Neuronal stem cell (in vitro differentiated cells): Measurements from ENCODE around the gene PER2.

ENCODE experiments used
- DNase-seq: peaks from one replicate; pipeline ENCODE4 v3.0.0-alpha.2; 2013; ENCODE audit warnings: low spot score
- H2AFZ ChIP-seq: one replicate; pipeline ENCODE4 v1.6.1; 2013; ENCODE audit warnings: mild to moderate bottlenecking, low read length, inconsistent platforms
- H2AK5ac ChIP-seq: 2 replicates; pipeline ENCODE4 v1.6.1; 2013; ENCODE audit warnings: low read depth, mild to moderate bottlenecking, inconsistent platforms, low read length, moderate library complexity, mixed read lengths
- H2BK120ac ChIP-seq: 2 replicates; pipeline ENCODE4 v1.6.1; 2013; ENCODE audit warnings: low read depth, mild to moderate bottlenecking, inconsistent platforms, low read length, moderate library complexity, mixed read lengths
- H2BK12ac ChIP-seq: one replicate; pipeline ENCODE4 v1.6.1; 2013; ENCODE audit warnings: low read length, inconsistent platforms
- H2BK15ac ChIP-seq: 2 replicates; pipeline ENCODE4 v1.6.1; 2013; ENCODE audit warnings: mild to moderate bottlenecking, low read length, inconsistent platforms, mixed read lengths
- H2BK5ac ChIP-seq: one replicate; pipeline ENCODE4 v1.6.1; 2013; ENCODE audit warnings: inconsistent platforms, mild to moderate bottlenecking, low read length, moderate library complexity
- H3K14ac ChIP-seq: one replicate; pipeline ENCODE4 v1.6.1; 2013; ENCODE audit warnings: low read length, inconsistent platforms
- H3K18ac ChIP-seq: 2 replicates; pipeline ENCODE4 v1.6.1; 2013; ENCODE audit warnings: low read length, inconsistent platforms
- H3K23ac ChIP-seq: 2 replicates; pipeline ENCODE4 v1.6.1; 2013; ENCODE audit warnings: low read depth, mild to moderate bottlenecking, mixed read lengths, low read length, inconsistent platforms; ENCODE audit not compliant: poor library complexity
- H3K27ac ChIP-seq: replicated peaks from 3 replicates; pipeline ENCODE4 v1.5.1; 2013; ENCODE audit warnings: low read length, inconsistent platforms
- H3K27me3 ChIP-seq, 3 experiments: 2 replicates each; pipeline ENCODE4 v1.6.1; 2013; ENCODE audit warnings: low read length in 3 of 3, mild to moderate bottlenecking in 2 of 3, inconsistent platforms in 1 of 3, low read depth in 1 of 3, mixed read lengths in 1 of 3, moderate library complexity in 1 of 3; ENCODE audit not compliant: control insufficient read depth in 3 of 3, insufficient read depth in 3 of 3
- H3K36me3 ChIP-seq, 2 donors: replicated peaks in 1 of 2; 2 replicates each; pipeline ENCODE4 v1.6.1; 2013; ENCODE audit warnings: low read length in 2 of 2; ENCODE audit not compliant: control insufficient read depth in 2 of 2, insufficient read depth in 2 of 2
- H3K4ac ChIP-seq: 2 replicates; pipeline ENCODE4 v1.6.1; 2013; ENCODE audit warnings: inconsistent platforms, mild to moderate bottlenecking, low read length, moderate library complexity
- H3K4me1 ChIP-seq, 2 donors: 1 replicate in 1 of 2; 2 replicates in 1 of 2; pipeline ENCODE4 v1.6.1; 2013; ENCODE audit warnings: low read length in 2 of 2, low read depth in 1 of 2; ENCODE audit not compliant: control insufficient read depth in 2 of 2, insufficient read depth in 1 of 2
- H3K4me2 ChIP-seq: one replicate; pipeline ENCODE4 v1.6.1; 2013; ENCODE audit warnings: mild to moderate bottlenecking, low read length, inconsistent platforms; ENCODE audit not compliant: insufficient read depth, poor library complexity, severe bottlenecking
- H3K4me3 ChIP-seq, 2 donors: 2 replicates each; pipeline ENCODE4 v1.5.1; 2013; ENCODE audit warnings: low read length in 2 of 2, mild to moderate bottlenecking in 2 of 2, inconsistent platforms in 1 of 2, moderate library complexity in 1 of 2
- H3K79me1 ChIP-seq: one replicate; pipeline ENCODE4 v1.6.1; 2013; ENCODE audit warnings: low read depth, mild to moderate bottlenecking, inconsistent platforms, low read length, moderate library complexity
- H3K9ac ChIP-seq: one replicate; pipeline ENCODE4 v1.6.1; 2013; ENCODE audit warnings: mild to moderate bottlenecking, low read depth, low read length, inconsistent platforms; ENCODE audit not compliant: poor library complexity
- H3K9me3 ChIP-seq, 2 donors: replicated peaks in 1 of 2; 2 replicates each; pipeline versions ENCODE3 to v1.6.1; 2013; ENCODE audit warnings: low read length in 2 of 2, mild to moderate bottlenecking in 2 of 2, inconsistent platforms in 1 of 2, low read depth in 1 of 2, mixed read lengths in 1 of 2, moderate library complexity in 1 of 2; ENCODE audit not compliant: control insufficient read depth in 2 of 2, insufficient read depth in 1 of 2
- H4K8ac ChIP-seq: one replicate; pipeline ENCODE4 v1.6.1; 2013; ENCODE audit warnings: low read depth, mild to moderate bottlenecking, inconsistent platforms, low read length, moderate library complexity
- H4K91ac ChIP-seq: one replicate; pipeline ENCODE4 v1.6.1; 2013; ENCODE audit warnings: low read length, low read depth, mild to moderate bottlenecking, inconsistent platforms; ENCODE audit not compliant: poor library complexity
- WGBS, 2 donors: extraction: QIAGEN DNeasy Blood & Tissue Kit; methylation state at CpG; one replicate each; pipeline ENCODE4 v1.1.7; 2013; ENCODE audit warnings: missing lambda C conversion rate in 2 of 2, mixed read lengths in 1 of 2; ENCODE audit not compliant: insufficient read length in 2 of 2, insufficient replicate concordance in 1 of 2; ENCODE audit errors: extremely low coverage in 2 of 2; 5-methylcytosine and 5-hydroxymethylcytosine counted together

Gene PER2

GRCh38 chr2:238291550-238292281, 3.3 kb upstream of the PER2 start:
- Histone ChIP-seq H3K4ac (peak overlapping the region; percentile 69), H3K9me3 (peaks cover 0 to 2% of the 10 kb centered on the region in 2 donors), H3K4me3 (no peak overlapping the region), H2BK15ac (no peak overlapping the region), H3K27ac (no peak overlapping the region), H3K18ac (no peak overlapping the region), H3K79me1 (no peaks in the 10 kb centered on the region), H3K9ac (no peak overlapping the region), H2BK12ac (peak overlapping the region; percentile 14), H2AK5ac (peak overlapping the region; percentile 35), H3K36me3 (no peaks in the 10 kb centered on the region), H3K23ac (no peak overlapping the region), H2AFZ (no peak overlapping the region), H3K14ac (no peak overlapping the region), H4K91ac (no peak overlapping the region), H2BK5ac (no peak overlapping the region), H4K8ac (no peak overlapping the region), H3K4me1 (peaks cover 19 to 24% of the 10 kb centered on the region in 2 donors), H3K27me3 (peaks cover 0 to 13% (median 0%) of the 10 kb centered on the region in 3 experiments), H2BK120ac (no peak overlapping the region), H3K4me2 (no peak overlapping the region)
- no peak for DNase-seq
- no CpG with 5 or more reads among the region's 8 CpGs for WGBS, 2 donors

GRCh38 chr2:238290715-238291549, 2.5 kb upstream of the PER2 start:
- H3K4me1 ChIP-seq, result peaks cover 24 to 32% of the 10 kb centered on the region in 2 donors
- no peak overlapping the region for H3K27ac ChIP-seq
- H4K8ac ChIP-seq, result no peak overlapping the region
- DNase-seq, result no peak
- H2AFZ ChIP-seq, result no peak overlapping the region
- peak overlapping the region; percentile 6 for H2AK5ac ChIP-seq
- no peak overlapping the region for H3K18ac ChIP-seq
- no peak overlapping the region for H2BK15ac ChIP-seq
- no CpG with 5 or more reads among the region's 5 CpGs for WGBS, 2 donors
- H2BK120ac ChIP-seq, result no peak overlapping the region
- H3K23ac ChIP-seq, result no peak overlapping the region
- no peak overlapping the region for H2BK12ac ChIP-seq
- no peak overlapping the region for H4K91ac ChIP-seq
- H3K9ac ChIP-seq, result no peak overlapping the region
- no peak overlapping the region for H3K4me2 ChIP-seq
- H3K4me3 ChIP-seq, result no peak overlapping the region
- no peak overlapping the region for H3K4ac ChIP-seq
- no peaks in the 10 kb centered on the region for H3K79me1 ChIP-seq
- peaks cover 0 to 11% (median 0%) of the 10 kb centered on the region in 3 experiments for H3K27me3 ChIP-seq
- H3K9me3 ChIP-seq, result peaks cover 0 to 2% of the 10 kb centered on the region in 2 donors
- H2BK5ac ChIP-seq, result no peak overlapping the region
- no peaks in the 10 kb centered on the region for H3K36me3 ChIP-seq
- H3K14ac ChIP-seq, result no peak overlapping the region

- no peak overlapping the region for H2AK5ac ChIP-seq
- no peak overlapping the region for H4K91ac ChIP-seq
- H2AFZ ChIP-seq, result peak overlapping the region; percentile 95
- H3K27me3 ChIP-seq, result peaks cover 0 to 4% (median 0%) of the 10 kb centered on the region in 3 experiments
- H3K14ac ChIP-seq, result no peak overlapping the region
- no peak overlapping the region for H3K4me2 ChIP-seq
- peak overlapping the region in 1 of 2 donors; percentile 90 for H3K4me3 ChIP-seq
- H3K9ac ChIP-seq, result no peak overlapping the region
- no peak overlapping the region for H2BK15ac ChIP-seq
- H3K27ac ChIP-seq, result no peak overlapping the region
- H3K4ac ChIP-seq, result no peak overlapping the region
- H2BK120ac ChIP-seq, result no peak overlapping the region
- H3K23ac ChIP-seq, result no peak overlapping the region
- WGBS, 2 donors, result no CpG with 5 or more reads among the region's 8 CpGs
- H3K79me1 ChIP-seq, result no peaks in the 10 kb centered on the region
- no peak overlapping the region for H2BK5ac ChIP-seq
- peaks cover 31 to 39% of the 10 kb centered on the region in 2 donors for H3K4me1 ChIP-seq
- no peak overlapping the region for H3K18ac ChIP-seq
- H3K36me3 ChIP-seq, result no peaks in the 10 kb centered on the region
- H3K9me3 ChIP-seq, result peaks cover 0 to 2% of the 10 kb centered on the region in 2 donors
- no peak overlapping the region for H2BK12ac ChIP-seq
- H4K8ac ChIP-seq, result no peak overlapping the region
- DNase-seq, result no peak
Measured at GRCh38 chr2:238290091-238290509, 1.7 kb upstream of the PER2 start.

- peak overlapping the region; percentile 31 to 90 for H3K4me3 ChIP-seq
- H2BK5ac ChIP-seq, result no peak overlapping the region
- no peak overlapping the region for H2AK5ac ChIP-seq
- no peak overlapping the region for H2BK15ac ChIP-seq
- H3K4me1 ChIP-seq, result peaks cover 35 to 43% of the 10 kb centered on the region in 2 donors
- WGBS, 2 donors, result no CpG with 5 or more reads among the region's 13 CpGs
- H3K79me1 ChIP-seq, result no peaks in the 10 kb centered on the region
- H4K91ac ChIP-seq, result no peak overlapping the region
- H3K23ac ChIP-seq, result no peak overlapping the region
- H3K18ac ChIP-seq, result no peak overlapping the region
- no peak overlapping the region for H3K4ac ChIP-seq
- no peak overlapping the region for H2BK120ac ChIP-seq
- H3K27ac ChIP-seq, result no peak overlapping the region
- H2AFZ ChIP-seq, result peak overlapping the region; percentile 95
- H3K9ac ChIP-seq, result peak overlapping the region; percentile 50
- no peak overlapping the region for H4K8ac ChIP-seq
- H3K9me3 ChIP-seq, result no peaks in the 10 kb centered on the region
- no peaks in the 10 kb centered on the region for H3K36me3 ChIP-seq
- DNase-seq, result no peak
- no peak overlapping the region for H2BK12ac ChIP-seq
- H3K27me3 ChIP-seq, result no peaks in the 10 kb centered on the region
- no peak overlapping the region for H3K14ac ChIP-seq
- peak overlapping the region; percentile 90 for H3K4me2 ChIP-seq
Measured at GRCh38 chr2:238289574-238289973, 1.2 kb upstream of the PER2 start.
